Trophoblast cell (in vitro differentiated cells and primary cell): ENCODE data around the gene AQP12B.
"Not testable (repeated sequence)": the region's sequence is repeated elsewhere in the genome, so short reads cannot be mapped to it uniquely, and the experiment has no call there.

Source experiments
- DNase-seq, 2 donors: peaks; one replicate each; pipeline ENCODE4 v3.0.0-alpha.2; 2016
- H2AFZ ChIP-seq: 2 replicates; pipeline ENCODE4 v1.6.1; 2013; ENCODE audit warnings: low read length, moderate library complexity, mild to moderate bottlenecking; ENCODE audit not compliant: insufficient read depth, poor library complexity
- H2AK5ac ChIP-seq: 2 replicates; pipeline ENCODE4 v1.6.1; 2013; ENCODE audit warnings: mild to moderate bottlenecking, low read length
- H2BK120ac ChIP-seq: 2 replicates; pipeline ENCODE4 v1.6.1; 2013; ENCODE audit warnings: low read length, mild to moderate bottlenecking, moderate library complexity; ENCODE audit not compliant: insufficient read depth, poor library complexity
- H2BK12ac ChIP-seq: 2 replicates; pipeline ENCODE4 v1.6.1; 2013; ENCODE audit warnings: mild to moderate bottlenecking, low read length, moderate library complexity
- H2BK5ac ChIP-seq: 2 replicates; pipeline ENCODE4 v1.6.1; 2013; ENCODE audit warnings: low read length, low read depth, moderate library complexity, mild to moderate bottlenecking; ENCODE audit not compliant: poor library complexity
- H3K14ac ChIP-seq: 2 replicates; pipeline ENCODE4 v1.6.1; 2013; ENCODE audit warnings: mild to moderate bottlenecking, low read length
- H3K18ac ChIP-seq: 2 replicates; pipeline ENCODE4 v1.6.1; 2013; ENCODE audit warnings: mild to moderate bottlenecking, low read length
- H3K23ac ChIP-seq: 2 replicates; pipeline ENCODE4 v1.6.1; 2013; ENCODE audit warnings: low read length
- H3K27ac ChIP-seq: 2 replicates; pipeline ENCODE4 v1.5.1; 2013; ENCODE audit warnings: low read depth, mild to moderate bottlenecking, inconsistent platforms, low read length, moderate library complexity
- H3K27me3 ChIP-seq: 2 replicates; pipeline ENCODE4 v1.6.1; 2013; ENCODE audit warnings: inconsistent platforms, mild to moderate bottlenecking, low read length, moderate library complexity; ENCODE audit not compliant: insufficient read depth
- H3K36me3 ChIP-seq, 2 experiments: 1 replicate in 1 of 2; 2 replicates in 1 of 2; pipeline ENCODE4 v1.6.1; 2013; ENCODE audit warnings: low read length in 2 of 2, mild to moderate bottlenecking in 2 of 2, moderate library complexity in 1 of 2; ENCODE audit not compliant: insufficient read depth in 2 of 2, control insufficient read depth in 1 of 2
- H3K4ac ChIP-seq: 2 replicates; pipeline ENCODE4 v1.6.1; 2013; ENCODE audit warnings: low read depth, mild to moderate bottlenecking, low read length, moderate library complexity
- H3K4me1 ChIP-seq, 2 experiments: 1 replicate in 1 of 2; 2 replicates in 1 of 2; pipeline ENCODE4 v1.6.1; 2013; ENCODE audit warnings: low read length in 2 of 2, mild to moderate bottlenecking in 2 of 2, moderate library complexity in 1 of 2; ENCODE audit not compliant: insufficient read depth in 2 of 2, control insufficient read depth in 1 of 2
- H3K4me2 ChIP-seq: 2 replicates; pipeline ENCODE4 v1.6.1; 2013; ENCODE audit warnings: inconsistent platforms, mild to moderate bottlenecking, low read length, moderate library complexity
- H3K4me3 ChIP-seq: 2 replicates; pipeline ENCODE4 v1.5.1; 2013; ENCODE audit warnings: mild to moderate bottlenecking, low read depth, low read length, inconsistent platforms
- H3K79me1 ChIP-seq: one replicate; pipeline ENCODE4 v1.6.1; 2013; ENCODE audit warnings: low read length
- H3K79me2 ChIP-seq: 2 replicates; pipeline ENCODE4 v1.6.1; 2013; ENCODE audit warnings: low read length, mild to moderate bottlenecking; ENCODE audit not compliant: control insufficient read depth, insufficient read depth, poor library complexity
- H3K9ac ChIP-seq: 2 replicates; pipeline ENCODE4 v1.6.1; 2013; ENCODE audit warnings: mild to moderate bottlenecking, low read length
- H3K9me3 ChIP-seq: 2 replicates; pipeline ENCODE4 v1.6.1; 2013; ENCODE audit warnings: low read depth, mild to moderate bottlenecking, control low read depth, inconsistent platforms, low read length; ENCODE audit not compliant: insufficient read depth
- H4K12ac ChIP-seq: 2 replicates; pipeline ENCODE4 v1.6.1; 2013; ENCODE audit warnings: low read depth, mild to moderate bottlenecking, low read length, moderate library complexity
- H4K8ac ChIP-seq: 2 replicates; pipeline ENCODE4 v1.6.1; 2013; ENCODE audit warnings: low read depth, mild to moderate bottlenecking, low read length, moderate library complexity
- H4K91ac ChIP-seq: one replicate; pipeline ENCODE4 v1.6.1; 2013; ENCODE audit warnings: low read depth, mild to moderate bottlenecking, low read length, moderate library complexity
- WGBS: extraction: QIAGEN DNeasy Blood & Tissue Kit; methylation state at CpG from one replicate; pipeline ENCODE4 v1.1.7; 2013; ENCODE audit warnings: missing lambda C conversion rate; ENCODE audit not compliant: insufficient read length, insufficient coverage; ENCODE audit errors: extremely low coverage; 5-methylcytosine and 5-hydroxymethylcytosine counted together

AQP12B gene

GRCh38 chr2:240701091-240701735 is 18.5 kb upstream of the AQP12B start:
- no CpG with 5 or more reads among the region's 67 CpGs for WGBS
- Histone ChIP-seq H3K79me1 (no peaks in the 10 kb centered on the region), H3K23ac (no peak overlapping the region), H3K36me3 (no peaks in the 10 kb centered on the region), H3K4ac (no peak overlapping the region), H2BK5ac (no peak overlapping the region), H3K79me2 (no peaks in the 10 kb centered on the region), H4K91ac (no peak overlapping the region), H2BK120ac (no peak overlapping the region), H2AK5ac (no peak overlapping the region), H3K14ac (no peak overlapping the region), H3K4me2 (no peak overlapping the region), H3K9ac (no peak overlapping the region), H3K18ac (no peak overlapping the region), H2BK12ac (no peak overlapping the region), H4K8ac (no peak overlapping the region), H3K4me1 (no peaks in the 10 kb centered on the region), H2AFZ (no peak overlapping the region), H4K12ac (no peak overlapping the region), H3K9me3 (no peaks in the 10 kb centered on the region), H3K27ac (no peak overlapping the region), H3K27me3 (no peaks in the 10 kb centered on the region), H3K4me3 (no peak overlapping the region)
- DNase-seq = no peak

GRCh38 chr2:240700616-240701015 is 17.9 kb upstream of the AQP12B start:
- H3K36me3 ChIP-seq, H3K9ac ChIP-seq, H3K4me2 ChIP-seq, H2AK5ac ChIP-seq, H3K9me3 ChIP-seq, H3K4ac ChIP-seq, H4K8ac ChIP-seq, H3K79me1 ChIP-seq, H3K14ac ChIP-seq, H3K4me3 ChIP-seq, H3K27me3 ChIP-seq, H3K4me1 ChIP-seq, DNase-seq, H3K79me2 ChIP-seq, H2BK5ac ChIP-seq, H4K12ac ChIP-seq, H3K27ac ChIP-seq, H3K23ac ChIP-seq, H4K91ac ChIP-seq, H3K18ac ChIP-seq, H2BK120ac ChIP-seq, H2AFZ ChIP-seq, H2BK12ac ChIP-seq: not testable (repeated sequence)
- no CpG with 5 or more reads among the region's 21 CpGs for WGBS

DNA sequence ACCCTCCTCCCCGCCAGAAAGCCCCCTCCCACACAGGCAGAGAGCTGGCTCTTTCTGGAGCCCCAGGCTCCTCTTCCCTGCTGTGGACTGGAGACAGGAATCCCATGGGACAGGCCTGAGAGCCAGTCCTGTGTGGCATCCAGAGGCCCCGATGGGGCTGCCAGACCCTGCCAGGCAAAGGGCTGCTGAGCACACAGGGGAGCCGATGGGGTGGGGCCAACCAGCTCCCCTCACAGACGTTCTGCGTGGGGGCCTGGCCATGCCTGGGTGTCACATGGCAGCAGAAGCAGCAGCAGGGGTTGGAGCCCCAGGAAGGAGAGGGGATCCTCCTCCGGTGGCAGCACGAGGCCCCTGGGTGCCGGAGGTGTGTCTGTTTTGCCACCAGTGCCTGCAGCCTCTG is 17.1 kb upstream of the AQP12B start:
- H4K8ac ChIP-seq, H3K79me1 ChIP-seq, H2AK5ac ChIP-seq, H3K4me3 ChIP-seq, H3K14ac ChIP-seq, H3K9me3 ChIP-seq, H4K12ac ChIP-seq, H2AFZ ChIP-seq, H3K4me1 ChIP-seq, H3K9ac ChIP-seq, H3K27ac ChIP-seq, H2BK12ac ChIP-seq, H3K27me3 ChIP-seq, H3K36me3 ChIP-seq, H4K91ac ChIP-seq, H2BK120ac ChIP-seq, H3K4me2 ChIP-seq, H3K4ac ChIP-seq, H3K18ac ChIP-seq, H3K23ac ChIP-seq, H3K79me2 ChIP-seq, H2BK5ac ChIP-seq, DNase-seq: not testable (repeated sequence)
- no CpG with 5 or more reads among the region's 8 CpGs for WGBS

DNA sequence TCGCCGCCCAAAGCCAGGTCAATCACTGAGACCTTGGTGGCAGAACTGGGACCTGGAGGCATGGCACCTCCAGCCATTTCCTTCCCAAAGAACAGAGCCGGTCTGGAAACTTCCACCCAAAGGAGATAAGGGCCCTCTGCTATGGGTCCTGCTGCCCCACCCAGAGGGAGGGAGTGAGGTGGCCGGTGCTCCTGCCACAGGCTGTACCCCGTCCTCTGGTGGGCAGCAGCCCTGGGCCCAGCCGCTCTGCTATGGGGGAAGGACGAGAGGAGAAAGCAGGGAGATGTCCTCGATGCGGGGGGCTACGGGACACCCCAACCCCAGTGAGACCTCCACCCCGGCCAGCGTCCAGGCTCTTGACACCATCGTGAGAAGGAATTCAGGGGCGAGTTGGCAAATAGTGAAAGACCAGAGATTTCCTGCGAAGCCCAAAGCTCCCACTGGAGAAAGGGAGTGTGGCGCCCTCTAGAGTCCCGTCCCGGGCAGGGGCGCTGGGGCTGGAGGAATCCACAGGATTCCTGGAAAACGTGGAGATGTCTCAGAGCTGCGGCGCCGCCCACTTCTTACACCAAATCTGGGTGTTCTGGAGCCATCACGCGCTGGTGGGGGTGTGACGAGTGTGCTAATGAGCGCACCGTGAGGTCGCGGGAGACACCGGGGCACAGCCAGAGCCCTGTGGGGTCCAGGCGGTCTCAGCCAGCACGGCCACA is 16.3 kb upstream of the AQP12B start:
- not testable (repeated sequence) for H4K12ac ChIP-seq, H3K23ac ChIP-seq, H3K36me3 ChIP-seq, H2AFZ ChIP-seq, H4K91ac ChIP-seq, DNase-seq, H2BK5ac ChIP-seq, H3K79me2 ChIP-seq, H2BK12ac ChIP-seq, H3K18ac ChIP-seq, H3K4me1 ChIP-seq, H2AK5ac ChIP-seq, H4K8ac ChIP-seq, H3K4me2 ChIP-seq, H3K9me3 ChIP-seq, H3K4me3 ChIP-seq, H3K4ac ChIP-seq, H3K27ac ChIP-seq, H3K14ac ChIP-seq, H3K27me3 ChIP-seq, H3K79me1 ChIP-seq, H3K9ac ChIP-seq, H2BK120ac ChIP-seq
- WGBS = no CpG with 5 or more reads among the region's 33 CpGs
